GM18505 (cell line): ENCODE measurements around the gene NFKBIB.
"Not testable (repeated sequence)": the region's sequence is repeated elsewhere in the genome, so short reads cannot be mapped to it uniquely, and the experiment has no call there.

ENCODE experiments used
- ATAC-seq: cut with Tn5 transposase; IDR thresholded peaks from one replicate; pipeline ENCODE4 v1.9.1; 2021; ENCODE audit not compliant: unreplicated experiment
- POLR2A ChIP-seq: IDR thresholded peaks from 4 replicates; pipeline ENCODE4 v1.6.1; 2011; ENCODE audit warnings: borderline replicate concordance; ENCODE audit not compliant: insufficient read depth, insufficient read length; ENCODE audit errors: extremely low read depth

The NFKBIB gene

DNA sequence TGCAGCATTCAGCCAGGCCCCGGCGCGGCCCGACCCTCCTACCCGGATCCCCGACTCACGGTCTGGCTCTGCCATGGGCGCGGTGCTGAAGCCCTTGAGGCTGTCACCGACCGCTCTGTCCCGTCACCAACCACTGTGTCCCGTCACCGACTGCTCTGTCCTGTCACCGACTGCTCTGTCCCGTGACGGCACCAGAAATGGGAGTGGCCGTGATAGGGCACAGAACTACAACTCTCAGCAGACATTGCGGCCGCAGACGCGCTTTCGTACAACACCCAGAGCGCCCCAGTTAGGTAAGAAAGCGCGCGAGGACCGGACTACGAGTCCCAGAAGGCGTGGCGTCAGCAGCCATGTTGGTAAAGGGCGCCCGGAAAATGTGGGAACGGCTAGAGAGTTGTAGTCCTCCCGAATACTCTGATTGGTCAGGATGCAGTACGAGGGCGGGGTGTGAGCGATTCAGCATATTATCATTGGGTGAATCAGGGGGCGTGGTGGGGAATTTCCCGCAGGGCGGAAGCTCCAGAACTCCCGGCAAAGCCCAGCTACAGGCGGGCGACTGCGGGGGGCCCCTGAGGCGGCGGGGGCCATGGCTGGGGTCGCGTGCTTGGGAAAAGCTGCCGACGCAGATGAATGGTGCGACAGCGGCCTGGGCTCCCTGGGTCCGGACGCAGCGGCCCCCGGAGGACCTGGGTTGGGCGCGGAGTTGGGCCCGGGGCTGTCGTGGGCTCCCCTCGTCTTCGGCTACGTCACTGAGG is at the start of gene NFKBIB, which contains the start of gene SIRT2:
TSS of gene NFKBIB (plus strand) at position 523 of the 755 bp plus-strand sequence. CDS start at position 587, 64 bp downstream.
TSS of gene SIRT2 (minus strand) at position 172 of the 755 bp plus-strand sequence. CDS start at position 75, 97 bp downstream.
- peak; percentile 78 for TF ChIP-seq POLR2A
- ATAC-seq = peak; percentile 89

DNA sequence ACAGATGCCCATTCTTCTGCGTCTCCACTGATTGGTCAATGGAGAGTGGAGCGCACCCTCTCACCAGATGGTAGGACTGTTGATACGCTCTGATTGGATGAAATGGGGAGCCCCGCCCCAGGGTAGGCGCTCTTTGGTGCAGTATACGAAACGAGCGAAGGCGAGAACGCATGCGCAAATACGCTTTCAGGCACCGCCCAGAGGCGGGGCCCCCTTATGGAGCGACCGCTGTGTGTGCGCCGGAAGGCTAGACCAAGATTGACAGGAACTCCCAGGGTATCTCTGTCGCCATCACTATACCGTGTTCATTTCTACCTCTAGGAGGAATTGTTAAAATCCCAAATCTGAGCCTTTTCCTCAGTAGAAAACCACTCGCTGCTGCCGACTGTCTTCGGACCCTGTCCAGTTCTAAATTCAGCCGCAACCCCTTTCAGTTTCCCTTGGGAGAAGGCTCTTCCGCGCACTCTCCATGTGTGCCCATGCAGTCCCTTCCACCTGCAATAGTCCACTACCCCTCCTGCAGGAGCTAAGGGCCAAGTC is 49.3 kb upstream of the NFKBIB start:
- peak; percentile 94 for TF ChIP-seq POLR2A
- peak; percentile 47 for ATAC-seq

DNA sequence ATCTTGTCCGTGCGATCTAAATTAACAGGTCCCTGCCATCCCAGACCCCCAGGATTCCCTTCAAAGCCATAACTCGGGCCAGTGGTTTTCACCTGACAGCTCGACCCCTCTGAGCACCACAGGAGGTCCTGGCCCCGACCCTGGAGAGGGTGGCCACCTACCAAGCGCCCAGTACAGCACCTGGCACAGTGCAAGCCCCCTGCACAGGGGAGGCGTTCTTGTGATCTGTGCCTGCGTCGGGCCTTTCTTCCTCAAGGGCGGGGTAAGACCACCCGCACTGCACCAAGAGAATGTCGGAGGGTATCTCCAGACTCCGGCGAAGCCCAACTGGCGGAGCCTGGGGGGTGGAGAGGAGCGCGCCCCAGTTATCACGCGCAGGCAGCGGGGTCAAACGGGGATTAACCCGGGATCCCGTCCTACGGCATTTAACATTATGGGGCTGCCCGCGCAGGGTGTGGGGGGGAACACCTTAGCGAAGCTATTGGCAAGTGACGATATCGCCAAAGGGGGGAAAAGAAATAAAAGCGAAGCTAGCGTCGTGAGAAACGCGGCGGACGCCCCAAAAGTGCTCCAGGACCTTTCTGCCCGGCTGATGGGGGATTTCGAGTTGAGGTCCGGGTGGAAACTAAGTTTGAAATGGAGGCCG is 48.7 kb upstream of the NFKBIB start:
- no peak for ATAC-seq
- TF ChIP-seq POLR2A = no peak

DNA sequence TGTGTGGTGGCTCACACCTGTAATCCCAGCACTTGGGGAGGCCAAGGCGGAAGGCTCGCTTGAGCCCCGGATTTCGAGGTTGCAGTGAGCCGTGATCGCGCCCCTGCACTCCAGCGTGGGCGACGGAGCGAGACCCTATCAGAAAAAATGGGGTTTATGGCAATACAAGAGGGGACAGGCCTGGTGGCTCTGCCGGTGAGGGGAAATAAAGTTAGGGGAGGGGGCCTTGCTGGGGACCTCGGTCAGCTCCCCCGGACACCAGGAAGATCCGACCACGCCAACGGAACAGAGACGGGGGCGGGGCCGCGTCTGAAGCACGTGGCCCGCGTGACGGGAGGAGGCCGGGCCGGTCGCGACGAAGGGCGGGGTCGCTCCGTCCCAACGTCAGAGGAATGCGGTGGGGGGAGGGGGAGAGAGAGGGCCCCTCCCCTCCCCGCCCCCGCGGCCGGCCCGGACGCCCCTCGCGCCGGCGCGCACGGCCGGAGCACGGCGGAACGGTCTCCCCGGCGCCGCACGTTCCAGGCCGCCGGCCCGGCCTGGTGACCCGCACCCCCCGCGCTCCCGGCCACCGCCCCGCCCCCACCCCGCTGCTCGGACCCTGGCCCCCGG is 48.0 kb upstream of the NFKBIB start:
- peak; percentile 20 for ATAC-seq
- TF ChIP-seq POLR2A = peak; percentile 80

GRCh38 chr19:38852231-38853044 is 47.3 kb upstream of the NFKBIB start:
- TF ChIP-seq POLR2A = peak; percentile 74
- no peak for ATAC-seq

- no peak for ATAC-seq
- no peak for TF ChIP-seq POLR2A
Measured at GRCh38 chr19:38853214-38853613, 46.6 kb upstream of the NFKBIB start.

DNA sequence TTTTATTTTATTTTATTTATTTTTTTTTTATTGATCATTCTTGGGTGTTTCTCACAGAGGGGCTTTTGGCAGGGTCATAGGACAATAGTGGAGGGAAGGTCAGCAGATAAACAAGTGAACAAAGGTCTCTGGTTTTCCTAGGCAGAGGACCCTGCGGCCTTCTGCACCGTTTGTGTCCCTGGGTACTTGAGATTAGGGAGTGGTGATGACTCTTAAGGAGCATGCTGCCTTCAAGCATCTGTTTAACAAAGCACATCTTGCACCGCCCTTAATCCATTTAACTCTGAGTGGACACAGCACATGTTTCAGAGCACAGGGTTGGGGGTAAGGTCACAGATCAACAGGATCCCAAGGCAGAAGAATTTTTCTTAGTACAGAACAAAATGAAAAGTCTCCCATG is 44.8 kb upstream of the NFKBIB start:
- not testable (repeated sequence) for ATAC-seq

GRCh38 chr19:38855751-38856150 is 44.0 kb upstream of the NFKBIB start:
- ATAC-seq = not testable (repeated sequence)

DNA sequence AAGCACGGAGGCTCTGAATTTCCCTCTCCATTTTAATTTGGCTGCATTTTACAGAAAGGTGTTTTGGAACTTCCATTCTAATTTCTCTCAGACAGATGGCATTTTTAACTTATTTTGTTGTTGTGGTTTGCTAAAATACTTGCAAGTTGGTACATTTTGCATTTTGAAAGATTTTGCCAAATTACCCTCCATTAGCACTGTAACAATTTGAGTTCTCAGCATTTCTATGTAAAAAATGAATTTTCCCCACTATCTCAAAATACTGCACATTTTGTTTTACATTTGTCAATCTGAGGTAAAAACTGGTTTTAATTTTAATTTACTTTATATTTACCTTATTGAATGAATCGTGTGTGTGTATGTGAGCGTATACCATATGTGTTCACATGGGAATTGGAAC is 43.0 kb upstream of the NFKBIB start:
- no peak for ATAC-seq
- no peak for TF ChIP-seq POLR2A

DNA sequence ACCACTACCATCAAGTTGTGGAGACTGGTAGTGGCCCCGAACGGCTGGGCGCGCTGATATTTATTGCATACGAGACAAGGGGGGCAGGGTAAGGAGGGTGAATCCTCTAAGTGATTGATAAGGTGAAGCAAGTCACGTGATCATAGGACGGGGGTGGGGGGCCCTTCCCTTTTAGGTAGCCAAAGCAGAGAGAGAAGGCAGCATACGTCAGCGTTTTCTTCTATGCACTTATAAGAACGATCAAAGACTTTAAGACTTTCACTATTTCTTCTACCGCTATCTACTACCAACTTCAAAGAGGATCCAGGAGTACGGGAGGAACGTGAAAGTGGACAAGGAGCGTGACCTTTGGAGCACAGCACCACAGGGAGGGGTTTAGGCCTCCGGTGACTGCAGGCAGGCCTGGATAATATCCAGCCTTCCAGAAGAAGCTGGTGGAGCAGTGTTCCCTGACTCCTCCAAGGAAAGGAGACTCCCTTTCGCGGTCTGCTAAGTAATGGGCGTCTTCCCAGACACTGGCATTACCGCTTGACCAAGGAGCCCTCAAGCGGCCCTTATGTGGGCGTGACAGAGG is 40.1 kb upstream of the NFKBIB start:
- ATAC-seq = not testable (repeated sequence)

DNA sequence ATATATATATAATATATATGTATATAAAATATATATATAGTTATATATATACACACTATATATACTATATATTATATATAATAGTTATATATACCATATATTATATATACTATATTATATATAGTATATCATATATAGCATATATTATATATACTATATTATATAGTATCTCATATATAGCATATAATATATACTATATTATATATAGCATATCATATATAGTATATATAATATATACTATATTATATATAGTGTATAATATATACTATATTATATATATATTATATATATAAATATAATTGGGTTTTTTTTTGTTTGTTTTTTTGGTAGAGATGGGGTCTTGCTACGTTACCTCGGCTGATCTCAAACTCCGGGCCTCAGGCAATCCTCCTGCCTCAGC is 38.4 kb upstream of the NFKBIB start:
- TF ChIP-seq POLR2A = no peak
- ATAC-seq = no peak

DNA sequence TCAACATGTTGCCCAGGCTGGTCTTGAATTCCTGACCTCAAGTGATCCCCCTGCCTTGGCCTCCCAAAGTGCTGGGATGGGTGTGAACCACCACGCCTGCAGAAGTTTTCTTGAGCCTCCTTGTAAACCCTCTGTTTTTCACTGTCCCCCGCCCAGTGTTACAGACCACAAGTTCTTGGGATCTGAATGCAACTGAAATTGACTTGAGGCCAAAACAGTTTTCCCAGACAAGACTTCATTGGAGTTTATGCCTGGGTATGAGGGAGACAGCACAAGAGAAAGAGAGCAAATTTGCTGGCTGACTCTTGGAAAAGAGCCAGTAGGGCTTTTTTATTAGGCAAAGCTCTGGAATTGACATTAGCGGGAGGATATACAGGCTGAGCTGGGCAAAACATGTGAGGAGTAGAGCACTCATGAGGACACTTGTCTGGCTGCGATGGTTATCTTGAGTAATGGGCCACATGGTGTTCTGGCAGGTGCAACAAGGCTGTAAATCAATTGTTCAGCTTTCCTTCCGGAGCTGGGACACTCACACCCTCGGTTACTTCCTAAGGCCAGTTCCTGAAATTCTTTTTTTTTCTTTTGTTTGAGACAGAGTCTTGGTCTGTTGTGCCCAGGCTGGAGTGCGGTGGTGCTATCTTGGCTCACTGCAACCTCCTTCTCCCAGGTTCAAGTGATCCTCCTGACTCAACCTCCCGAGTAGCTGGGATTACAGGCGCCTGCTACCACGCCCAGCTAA is 37.3 kb upstream of the NFKBIB start:
- no peak for ATAC-seq
- no peak for TF ChIP-seq POLR2A
